ENCODE data around the gene CLDN12.

The CLDN12 gene

DNA sequence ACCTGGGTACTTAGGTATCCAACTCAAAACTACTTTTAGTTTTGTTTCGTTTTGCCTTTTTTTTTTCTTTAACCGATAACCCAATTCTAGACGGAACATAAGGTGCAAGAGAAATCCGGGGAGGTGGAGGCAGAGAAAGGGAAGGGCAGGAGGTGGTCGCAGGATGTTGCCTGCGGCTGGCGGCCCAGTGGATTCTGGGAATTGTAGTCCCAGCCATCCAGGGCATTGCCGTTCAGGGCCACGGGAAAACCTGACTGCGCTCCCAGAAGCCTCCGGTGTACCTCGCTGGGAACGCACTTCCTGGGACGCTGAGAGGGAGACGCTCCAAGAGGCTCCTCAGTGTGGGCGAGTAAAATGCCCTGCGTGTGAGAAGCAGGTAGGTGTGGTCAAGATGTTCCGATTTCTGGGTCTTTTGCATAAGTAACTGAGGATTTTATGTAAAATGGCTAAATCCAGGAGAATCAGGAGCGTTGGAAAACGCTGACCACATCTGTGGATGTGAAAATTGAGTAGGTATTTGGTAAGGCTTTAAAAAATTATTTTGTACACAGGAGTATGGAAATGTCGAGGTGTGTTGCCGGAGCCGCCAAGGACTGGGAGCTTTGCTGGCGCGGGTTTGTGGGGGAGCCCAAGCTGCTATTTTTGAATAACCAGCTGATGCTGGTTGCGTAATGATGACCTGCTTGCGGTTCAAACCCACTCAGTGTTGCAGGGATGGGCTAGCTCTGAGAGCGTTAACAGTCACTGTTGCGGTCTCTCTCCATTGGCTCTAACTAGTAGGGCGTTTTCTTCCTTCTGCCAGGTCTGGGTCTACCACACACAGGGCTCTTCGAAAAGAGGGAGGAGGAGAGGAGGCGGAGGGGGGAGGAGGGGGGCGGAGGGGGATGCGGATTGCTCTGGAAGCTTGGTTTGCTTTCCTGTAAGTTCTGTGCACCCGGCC, at the start of gene CLDN12:
Gene CLDN12, plus strand, starts transcription at position 288 of the 940 bp plus-strand sequence. CDS start 9,216 bp downstream, outside the sequence.
- DNase-seq: peak; percentile 93 to 97

DNA sequence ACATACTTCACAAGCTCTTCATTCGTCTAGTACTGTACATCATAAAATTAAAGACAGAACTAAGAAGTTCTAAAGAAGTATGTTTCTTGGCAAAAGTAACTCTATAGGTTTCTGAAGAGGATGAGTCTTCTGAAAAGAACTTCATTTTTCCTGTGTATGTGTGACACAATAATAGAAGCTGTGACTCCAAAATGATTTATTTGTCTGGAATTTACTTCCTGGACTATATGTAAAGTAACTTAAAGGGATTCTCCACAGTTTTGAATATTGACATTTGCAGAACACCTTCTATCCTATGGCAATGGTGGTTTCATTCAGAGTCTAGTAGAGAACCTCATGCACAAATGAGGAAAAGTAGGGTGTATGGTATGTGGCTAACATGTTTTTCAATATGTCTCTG, 19.8 kb upstream of the CLDN12 start:
- DNase-seq: no peak

DNA sequence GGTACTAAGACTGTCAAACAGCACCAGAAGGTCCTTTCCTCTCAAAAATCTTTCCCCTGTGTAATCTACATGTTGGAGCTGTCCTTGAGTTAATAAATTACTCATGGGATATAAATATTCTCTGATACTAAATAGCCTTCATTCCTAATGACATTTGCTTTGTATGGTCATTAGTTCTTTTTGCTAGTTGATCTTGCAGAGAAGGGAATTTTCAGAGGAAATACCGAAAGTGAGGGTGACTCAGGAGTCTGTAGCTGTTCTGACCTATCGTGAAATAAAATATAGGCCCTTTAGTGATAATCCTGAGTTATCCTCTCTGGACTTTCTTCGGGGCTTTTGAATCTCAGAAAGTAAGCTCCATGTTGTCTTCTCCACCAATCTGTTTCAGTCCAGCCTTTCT, 19.4 kb upstream of the CLDN12 start:
- no peak for DNase-seq

DNA sequence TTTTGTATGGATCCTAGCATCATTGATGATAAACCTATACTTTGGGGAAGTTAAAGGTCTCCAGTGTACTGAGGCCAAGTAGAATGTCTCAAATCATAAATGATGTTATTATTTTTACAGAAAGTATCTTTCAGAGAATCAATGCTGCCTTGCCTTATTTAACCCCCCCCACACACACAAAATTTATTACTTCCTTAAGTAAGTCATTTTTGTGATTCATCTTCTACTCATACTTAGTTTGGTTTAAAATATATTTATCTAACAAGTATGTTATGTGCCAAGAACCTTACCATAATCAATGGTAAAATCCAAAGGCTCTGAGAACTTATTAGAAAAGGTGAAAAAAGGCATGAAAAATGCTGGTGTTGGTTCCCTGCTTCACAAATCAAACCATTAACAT, 18.8 kb upstream of the CLDN12 start:
- DNase-seq: no peak

DNA sequence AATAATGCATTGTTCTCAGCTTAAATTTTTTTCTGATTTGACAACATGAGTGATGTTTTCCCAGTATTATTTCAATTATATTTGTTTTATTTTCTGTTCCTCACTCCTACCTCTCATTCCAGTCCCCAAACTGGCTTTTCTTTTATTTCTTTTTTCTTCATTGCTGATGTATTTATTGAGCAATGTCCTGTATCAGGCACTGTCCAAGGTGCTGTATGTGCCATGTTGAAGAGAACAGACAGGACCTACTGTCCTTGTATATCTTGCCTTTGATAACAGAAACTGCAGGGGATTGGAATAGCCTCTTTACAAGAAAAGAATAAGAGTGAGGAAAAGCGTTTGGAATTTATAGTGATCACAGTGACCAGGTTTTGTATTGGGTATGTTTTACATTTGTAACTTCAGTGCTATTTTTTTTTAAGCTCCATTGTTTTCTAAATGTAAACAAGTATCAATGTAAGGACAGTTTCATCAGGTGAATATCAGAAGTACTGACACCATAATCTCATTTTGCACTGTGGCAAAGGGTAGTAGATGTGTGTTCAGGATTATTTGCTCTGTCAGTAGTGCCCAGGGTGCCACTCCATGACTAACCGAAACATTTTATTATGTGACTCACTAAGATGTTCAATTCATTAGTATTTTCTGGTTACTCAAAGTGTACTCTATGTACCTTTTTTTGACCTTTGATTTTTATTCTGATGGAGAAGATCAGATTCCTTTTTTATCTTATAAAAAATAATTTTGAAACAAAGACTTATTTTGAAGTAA, 15.6 kb upstream of the CLDN12 start:
- DNase-seq: no peak

DNA sequence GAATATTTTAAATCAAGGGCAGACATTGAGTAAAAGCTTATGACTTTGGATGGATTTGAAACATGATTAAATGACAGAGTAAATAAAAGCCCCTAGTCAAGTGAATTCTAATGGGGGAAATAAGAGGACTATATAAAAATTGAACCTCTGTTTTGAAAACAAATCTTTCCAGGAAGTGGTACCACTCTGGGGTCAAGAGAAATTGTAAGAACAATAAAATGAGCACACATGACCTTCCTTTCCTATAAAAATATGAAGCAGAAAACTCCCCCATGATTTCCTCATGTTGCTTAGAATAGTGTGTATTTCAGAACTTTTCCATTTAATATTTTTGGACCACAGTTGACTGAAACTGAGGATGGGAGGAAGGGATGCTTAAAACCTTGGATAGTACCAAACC, 12.3 kb upstream of the CLDN12 start:
- DNase-seq: no peak

DNA sequence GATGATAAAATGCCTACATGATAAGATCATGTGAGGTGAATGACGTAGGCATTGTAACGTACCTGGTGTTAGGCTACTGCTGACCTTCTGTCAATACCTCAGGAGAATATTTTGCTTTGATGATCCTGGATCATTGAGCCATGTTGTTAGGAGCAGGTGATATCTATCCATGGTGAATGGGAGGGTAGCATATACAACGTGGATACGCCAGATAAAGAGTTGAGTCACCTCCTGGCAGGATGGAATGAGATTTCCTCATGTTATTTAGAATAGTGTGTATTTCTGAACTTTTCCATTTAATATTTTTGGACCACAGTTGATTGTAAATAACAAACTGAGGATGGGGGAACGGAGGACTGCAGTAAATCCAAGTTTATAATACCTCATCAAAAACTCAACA, 11.8 kb upstream of the CLDN12 start:
- no peak for DNase-seq

DNA sequence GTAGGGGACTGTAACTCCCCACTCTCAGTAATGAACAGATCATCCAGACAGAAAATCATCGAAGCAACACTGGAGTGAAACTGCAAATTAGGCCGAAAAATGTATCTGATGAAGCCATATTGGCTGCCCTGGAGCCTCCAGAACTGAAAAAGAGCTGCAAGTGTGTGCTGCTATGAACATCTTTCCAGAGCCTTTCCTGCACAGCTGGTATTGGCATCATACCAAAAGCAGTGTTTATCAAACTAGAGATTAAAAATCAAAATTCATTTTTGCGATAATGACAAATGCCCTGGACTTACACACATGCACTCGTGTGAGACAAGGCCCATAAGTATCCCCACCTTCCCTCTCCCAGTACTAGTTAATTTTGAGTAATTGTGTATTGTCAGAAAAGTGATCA, 6.8 kb upstream of the CLDN12 start:
- no peak for DNase-seq

DNA sequence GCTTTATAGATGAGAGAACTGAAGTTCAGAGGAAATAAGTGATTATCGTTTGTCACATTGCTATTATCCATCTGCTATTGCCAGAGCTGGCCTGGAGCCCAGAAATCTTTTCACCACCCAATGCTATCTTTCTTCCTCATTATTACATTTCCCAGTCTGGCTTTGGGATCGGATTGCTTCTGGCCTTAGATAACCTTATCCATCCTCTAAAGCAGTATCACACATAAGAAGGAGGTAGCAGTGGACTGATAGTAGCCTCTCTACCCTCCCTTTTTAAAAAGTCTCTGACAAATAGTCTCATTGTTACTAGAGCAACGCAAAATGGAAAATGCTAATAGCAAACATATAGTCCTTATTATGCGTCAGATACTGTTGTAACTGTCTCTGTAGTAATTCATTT, 1.3 kb upstream of the CLDN12 start:
- peak; percentile 73 to 92 for DNase-seq

DNA sequence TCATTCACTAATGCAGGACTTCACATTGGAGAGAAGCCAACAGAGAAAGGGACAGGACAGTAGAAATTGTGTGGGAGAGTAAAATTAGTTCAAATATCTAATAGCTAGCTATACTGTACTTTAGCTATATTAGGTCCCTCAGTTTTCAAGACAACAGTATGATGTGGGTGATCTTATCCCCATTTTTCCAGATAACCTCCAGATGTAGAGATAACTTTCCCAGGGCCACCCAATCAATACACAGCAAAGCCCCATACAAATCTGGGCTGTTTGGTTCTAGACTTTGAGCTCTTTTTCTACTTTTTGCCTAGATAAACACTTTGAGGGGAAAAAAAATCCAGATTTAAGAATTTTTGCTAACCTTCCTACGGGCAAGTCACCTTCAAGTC, 482 bp upstream of the CLDN12 start:
- DNase-seq: no peak

DNA sequence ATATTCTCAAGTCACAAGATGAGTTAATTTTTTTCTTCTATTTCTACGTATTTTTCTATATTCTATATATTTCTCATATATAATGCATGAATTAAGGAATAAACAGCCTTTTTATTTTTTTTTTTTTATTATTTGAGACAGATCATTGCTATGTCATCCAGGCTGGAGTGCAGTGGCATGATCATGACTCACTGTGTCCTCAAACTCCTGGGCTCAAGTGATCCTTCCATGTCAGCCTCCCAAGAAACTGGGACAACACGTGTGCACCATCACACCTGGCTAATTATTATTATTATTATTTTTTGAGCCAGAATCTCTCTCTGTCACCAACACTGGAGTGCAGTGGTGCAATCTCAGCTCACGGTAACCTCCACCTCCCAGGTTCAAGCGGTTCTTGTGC, 1.5 kb downstream of the CLDN12 start:
- DNase-seq: no peak

DNA sequence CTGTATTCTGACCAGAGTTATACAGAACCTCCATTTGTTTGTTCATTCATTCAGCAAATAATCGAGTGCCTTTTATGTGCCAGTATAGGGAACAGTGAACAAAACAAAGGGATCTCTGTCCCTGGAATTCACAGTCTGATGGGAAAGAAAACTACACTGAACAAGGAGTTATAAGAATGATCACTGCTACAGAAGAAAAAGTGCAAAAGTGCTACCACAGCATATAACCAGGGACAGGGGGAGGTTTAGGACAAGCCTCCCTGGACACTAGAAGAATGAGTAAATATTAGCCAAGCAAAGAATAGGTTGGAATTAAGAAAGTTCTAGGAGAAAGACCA, 4.2 kb downstream of the CLDN12 start:
- DNase-seq: no peak

DNA sequence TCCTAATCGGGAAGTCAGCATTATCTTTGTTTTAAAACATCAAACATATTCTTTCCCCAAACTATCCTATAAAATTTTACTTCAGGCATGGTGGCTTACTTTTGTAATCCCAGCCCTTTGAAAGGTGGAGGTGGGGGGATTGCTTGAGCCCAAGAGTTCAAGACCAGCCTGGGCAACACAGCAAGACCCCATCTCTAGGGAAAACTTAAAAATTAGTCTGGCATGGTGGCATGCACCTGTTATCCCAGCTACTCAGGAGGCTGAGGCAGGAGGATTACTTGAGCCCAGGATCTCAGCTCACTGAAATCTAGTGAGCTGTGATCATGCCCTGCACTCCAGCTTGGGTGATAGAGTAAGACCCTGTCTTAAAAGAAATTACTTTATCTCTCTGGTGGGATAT, 4.9 kb downstream of the CLDN12 start:
- DNase-seq: no peak

DNA sequence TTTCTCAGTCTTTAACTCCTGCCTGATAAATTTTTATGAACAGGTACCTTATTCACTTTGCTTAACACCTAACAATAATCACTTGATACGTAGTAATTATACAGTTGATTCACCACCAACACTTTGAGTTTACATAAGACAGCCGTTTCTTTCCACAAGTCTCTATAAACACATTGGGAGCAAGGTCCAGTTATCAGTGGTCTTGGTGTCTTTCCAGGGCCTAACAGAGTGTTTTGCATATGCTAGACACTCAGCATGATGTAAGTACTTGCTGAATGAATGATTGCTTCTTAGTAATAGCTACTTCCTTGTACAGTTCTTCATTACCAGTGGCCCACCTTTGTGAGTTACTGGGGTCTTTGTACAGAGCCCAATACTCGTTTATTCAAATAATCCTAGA, 6.4 kb downstream of the CLDN12 start:
- DNase-seq: no peak

DNA sequence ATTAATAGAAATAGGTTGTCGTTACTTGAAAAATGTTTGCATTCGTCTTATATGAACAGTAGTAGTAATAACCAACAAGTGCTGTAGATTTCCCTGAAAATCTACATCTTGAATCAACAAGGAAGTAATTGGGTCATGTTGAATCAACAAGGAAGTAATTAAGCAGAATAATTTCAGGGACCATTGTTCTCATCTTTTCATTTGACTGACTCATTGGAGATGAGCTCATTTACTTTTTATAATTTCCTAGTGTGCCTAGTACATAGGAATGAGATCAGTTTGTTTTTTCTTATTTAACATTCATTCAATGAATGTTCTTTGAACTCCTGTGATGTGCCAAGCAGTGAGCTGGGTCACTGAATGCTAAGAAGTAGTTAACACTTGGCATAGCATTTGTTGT, 8.2 kb downstream of the CLDN12 start:
- DNase-seq: peak; percentile 14 to 56

DNA sequence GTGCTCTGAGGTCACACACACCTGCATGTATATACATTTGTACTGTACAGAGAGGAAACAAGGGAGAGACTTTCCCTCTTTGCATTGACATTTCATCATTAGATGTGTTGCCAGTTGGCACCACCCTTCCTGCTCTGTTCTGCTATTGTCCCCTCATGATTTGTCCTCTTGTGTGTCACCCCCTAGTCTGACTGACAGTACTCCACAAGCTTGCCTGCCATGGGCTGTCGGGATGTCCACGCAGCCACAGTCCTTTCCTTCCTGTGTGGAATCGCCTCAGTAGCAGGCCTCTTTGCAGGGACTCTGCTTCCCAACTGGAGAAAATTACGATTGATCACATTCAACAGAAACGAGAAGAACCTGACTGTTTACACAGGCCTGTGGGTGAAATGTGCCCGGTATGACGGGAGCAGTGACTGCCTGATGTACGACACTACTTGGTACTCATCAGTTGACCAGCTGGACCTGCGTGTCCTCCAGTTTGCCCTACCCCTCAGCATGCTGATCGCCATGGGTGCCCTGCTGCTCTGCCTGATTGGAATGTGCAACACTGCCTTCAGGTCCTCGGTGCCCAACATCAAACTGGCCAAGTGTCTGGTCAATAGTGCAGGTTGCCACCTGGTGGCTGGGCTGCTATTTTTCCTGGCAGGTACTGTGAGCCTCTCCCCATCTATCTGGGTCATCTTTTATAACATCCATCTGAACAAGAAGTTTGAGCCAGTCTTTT, 9.4 kb downstream of the CLDN12 start:
- peak in 1 of 2 experiments; percentile 10 for DNase-seq

DNA sequence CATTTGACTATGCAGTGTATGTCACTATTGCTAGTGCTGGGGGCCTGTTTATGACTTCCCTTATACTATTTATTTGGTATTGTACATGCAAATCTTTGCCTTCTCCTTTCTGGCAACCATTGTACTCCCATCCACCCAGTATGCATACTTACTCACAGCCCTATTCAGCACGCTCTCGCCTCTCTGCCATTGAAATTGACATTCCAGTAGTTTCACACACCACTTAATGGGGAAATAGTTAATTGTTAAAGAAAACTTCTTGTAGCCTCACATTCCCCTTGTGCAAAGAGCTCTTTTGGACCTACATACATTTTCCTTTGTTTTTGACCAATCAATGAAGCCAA, 9.9 kb downstream of the CLDN12 start:
- no peak for DNase-seq

DNA sequence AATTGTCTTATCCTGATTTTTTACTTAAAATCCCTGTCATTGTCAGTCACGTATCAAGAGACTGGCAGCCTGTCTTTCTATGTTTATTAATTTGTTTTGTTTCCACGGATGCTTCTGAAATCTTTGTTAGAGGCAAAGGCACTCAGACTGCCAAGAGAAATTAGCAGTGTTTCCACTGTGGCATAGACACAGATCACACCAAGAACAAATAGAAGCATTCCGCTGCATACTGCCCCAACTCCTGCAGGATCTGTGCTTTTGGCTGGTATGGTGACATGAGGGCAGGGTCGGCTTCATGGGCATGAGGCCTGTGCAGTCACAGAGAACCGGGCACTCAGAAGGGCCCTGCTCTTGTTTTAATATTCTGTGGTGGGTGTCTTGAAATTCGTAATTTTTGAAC, 18.4 kb downstream of the CLDN12 start:
- no peak for DNase-seq

DNA sequence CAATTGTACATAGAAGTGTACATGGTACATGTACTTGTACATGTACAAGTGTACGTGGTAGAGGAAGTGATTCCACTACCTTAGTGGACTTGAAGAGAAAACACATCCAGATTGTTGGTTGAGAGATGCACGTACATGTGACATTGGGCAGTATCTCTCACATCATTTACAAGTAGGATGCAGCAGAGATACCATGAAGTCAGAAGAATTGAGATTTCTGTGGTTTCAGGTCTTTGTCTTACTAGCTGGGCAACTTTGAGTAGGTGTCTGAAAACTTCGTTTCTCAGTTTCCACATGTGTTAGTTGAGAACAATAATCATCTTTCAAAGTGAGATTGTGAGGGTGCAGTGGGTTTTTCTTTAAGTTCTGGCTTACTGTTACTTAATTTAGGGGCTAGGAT, 21.5 kb downstream of the CLDN12 start:
- DNase-seq: no peak

DNA sequence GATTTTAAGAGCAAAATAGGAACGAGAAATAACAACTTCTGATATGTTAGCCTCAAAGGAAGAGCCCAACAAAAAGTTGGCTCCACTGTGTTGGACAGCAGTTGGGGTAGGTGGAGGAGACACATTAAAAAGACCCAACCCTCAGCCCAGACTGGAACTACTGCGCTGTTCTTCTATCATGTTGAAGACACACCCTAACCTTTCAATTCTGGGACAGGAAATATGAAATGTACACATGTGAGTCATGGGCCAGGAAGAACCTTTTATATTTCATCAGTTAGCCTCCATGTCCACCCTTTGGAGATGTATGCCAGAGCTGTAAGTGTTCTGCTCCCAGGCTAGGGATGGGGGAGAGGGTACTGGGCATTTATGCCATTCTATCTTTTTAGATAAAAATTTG, 22.1 kb downstream of the CLDN12 start:
- no peak for DNase-seq

DNA sequence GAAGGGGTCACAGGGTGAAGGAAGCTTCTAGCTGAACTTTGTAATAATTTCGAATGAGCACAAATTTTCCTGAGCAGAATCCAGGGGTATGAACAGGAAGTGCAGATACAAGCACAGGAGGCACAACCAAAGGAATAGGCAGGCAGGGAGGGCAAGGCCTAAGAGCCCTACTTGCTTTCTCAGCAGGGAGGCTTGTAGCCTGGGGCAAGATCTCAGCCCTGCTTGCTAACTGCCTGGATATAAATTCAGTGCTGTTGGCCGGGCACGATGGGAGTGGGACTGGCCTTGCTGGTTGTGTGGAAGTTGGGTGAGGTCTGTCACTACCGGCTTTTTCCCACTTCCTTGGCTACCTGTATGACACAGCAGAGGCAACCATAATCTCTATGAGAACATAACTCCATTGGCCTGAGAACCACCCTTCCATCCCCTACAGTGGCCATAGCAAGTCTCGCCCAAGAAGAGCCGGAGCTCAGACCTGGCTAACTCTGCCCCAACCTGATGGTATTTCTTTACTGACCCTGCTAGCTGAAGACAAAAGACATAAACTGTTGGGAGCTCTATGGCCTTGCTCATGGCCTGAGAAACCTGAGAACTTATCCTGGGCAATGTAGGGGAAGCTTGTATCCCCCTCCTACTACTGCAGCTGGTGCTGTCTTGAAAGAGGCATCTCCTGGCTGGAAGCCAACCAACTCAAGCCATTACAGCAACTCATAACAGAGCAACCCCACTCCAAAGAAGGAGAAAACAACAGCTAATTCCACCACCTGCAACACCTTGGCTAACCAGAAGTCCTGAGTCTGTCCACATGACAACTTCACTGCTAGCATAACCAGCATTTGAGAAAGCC, 27.6 kb downstream of the CLDN12 start:
- no peak for DNase-seq

DNA sequence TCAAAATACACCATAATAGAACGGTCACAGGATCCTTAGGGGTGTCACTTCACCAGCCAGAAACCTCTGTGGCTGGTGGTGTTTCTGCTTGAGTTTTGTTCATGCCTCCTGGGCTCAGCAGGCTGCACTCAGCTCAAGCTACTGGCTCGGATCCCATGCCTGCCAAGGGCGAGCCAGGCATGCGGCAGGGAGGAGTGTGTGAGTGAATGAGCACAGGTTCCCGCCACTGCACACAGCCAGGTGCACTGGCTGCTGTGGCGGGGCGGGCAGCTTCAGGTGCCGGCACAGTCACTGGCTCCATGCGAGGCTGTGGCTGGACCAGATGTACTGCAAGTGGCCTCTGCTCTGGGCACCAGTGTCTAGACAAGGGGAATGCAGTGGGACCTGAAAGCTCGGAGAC, 29.5 kb downstream of the CLDN12 start:
- no peak for DNase-seq

DNA sequence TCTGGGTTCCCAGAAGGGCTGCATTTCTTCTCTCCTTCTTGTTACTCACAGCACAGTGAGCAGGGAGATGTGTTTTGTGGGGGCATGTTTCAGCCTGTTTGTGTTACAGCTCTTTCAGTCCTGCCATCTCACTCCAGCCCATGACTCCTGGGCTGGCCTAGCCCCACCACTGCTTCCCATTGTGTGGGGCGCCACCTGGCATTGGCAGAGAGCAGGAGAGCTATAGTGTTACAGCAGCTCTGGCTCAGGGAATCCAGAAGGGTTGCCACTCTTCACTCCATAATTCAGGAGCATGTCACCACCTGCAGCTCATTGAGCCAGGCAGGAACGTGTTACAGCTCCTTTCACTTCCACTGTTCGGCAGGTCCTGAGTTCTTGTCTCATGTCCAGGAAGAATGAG, 30.0 kb downstream of the CLDN12 start:
- DNase-seq: no peak
